IPS DF 6.9 (cell line): ENCODE data around the gene PIGL.
"Not testable (repeated sequence)": the region's sequence is repeated elsewhere in the genome, so short reads cannot be mapped to it uniquely, and the experiment has no call there.

ENCODE experiments used
- DNase-seq: peaks from one replicate; pipeline ENCODE4 v3.0.0-alpha.2; 2013; ENCODE audit warnings: low read depth, low spot score
- H3K27ac ChIP-seq: one replicate; pipeline ENCODE4 v1.5.1; 2013; ENCODE audit warnings: low read length, control low read depth
- H3K27me3 ChIP-seq: 2 replicates; pipeline ENCODE4 v1.6.1; 2013; ENCODE audit warnings: mild to moderate bottlenecking, low read length; ENCODE audit not compliant: control insufficient read depth, insufficient read depth
- H3K36me3 ChIP-seq: 2 replicates; pipeline ENCODE4 v1.6.1; 2013; ENCODE audit warnings: low read length; ENCODE audit not compliant: control insufficient read depth, insufficient read depth
- H3K4me1 ChIP-seq: 2 replicates; pipeline ENCODE4 v1.6.1; 2013; ENCODE audit warnings: low read length; ENCODE audit not compliant: control insufficient read depth, insufficient read depth
- H3K4me3 ChIP-seq: 2 replicates; pipeline ENCODE4 v1.5.1; 2013; ENCODE audit warnings: mild to moderate bottlenecking, low read length
- H3K9me3 ChIP-seq: 2 replicates; pipeline ENCODE4 v1.6.1; 2013; ENCODE audit warnings: low read length, inconsistent platforms; ENCODE audit not compliant: control insufficient read depth, insufficient read depth
- WGBS: extraction: QIAGEN DNeasy Blood & Tissue Kit; methylation state at CpG from one replicate; pipeline ENCODE4 v1.1.7; 2013; ENCODE audit warnings: mixed read lengths, missing lambda C conversion rate; ENCODE audit not compliant: insufficient read length, insufficient coverage; 5-methylcytosine and 5-hydroxymethylcytosine counted together

The PIGL gene

DNA sequence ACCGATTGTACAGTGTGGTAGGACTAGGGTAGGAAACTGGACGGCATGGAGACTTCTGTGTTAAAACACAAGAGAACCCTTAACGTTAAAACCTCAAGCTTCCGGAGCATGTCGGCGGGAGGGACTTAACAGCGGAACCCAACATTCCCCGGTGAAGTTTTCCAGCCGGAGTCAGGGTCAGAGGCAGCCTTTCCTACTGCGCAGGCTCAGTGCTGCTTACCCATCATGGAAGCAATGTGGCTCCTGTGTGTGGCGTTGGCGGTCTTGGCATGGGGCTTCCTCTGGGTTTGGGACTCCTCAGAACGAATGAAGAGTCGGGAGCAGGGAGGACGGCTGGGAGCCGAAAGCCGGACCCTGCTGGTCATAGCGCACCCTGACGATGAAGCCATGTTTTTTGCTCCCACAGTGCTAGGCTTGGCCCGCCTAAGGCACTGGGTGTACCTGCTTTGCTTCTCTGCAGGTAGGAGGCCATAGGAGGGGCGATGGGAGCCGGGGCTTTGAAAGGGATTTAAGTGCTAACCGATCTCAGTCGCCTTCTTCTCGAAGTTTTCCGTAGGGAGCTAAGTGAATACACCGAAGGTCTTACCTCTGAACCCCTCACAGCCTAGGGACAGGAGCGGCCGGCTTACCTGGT, at the start of gene PIGL:
Gene PIGL (plus strand): TSS at position 209 of the 634 bp plus-strand sequence. CDS start 17 bp downstream, at position 226.
- no CpG with 5 or more reads among the region's 29 CpGs for WGBS
- Histone ChIP-seq H3K4me1 (no peaks in the 10 kb centered on the region), H3K9me3 (no peaks in the 10 kb centered on the region), H3K4me3 (peak within 1 kb of the TSS; percentile 94), H3K36me3 (no peaks in the 10 kb centered on the region; the same call in 1 of the 2 replicates), H3K27ac (no peak within 1 kb of the TSS), H3K27me3 (no peaks in the 10 kb centered on the region)
- peak; percentile 84 for DNase-seq

DNA sequence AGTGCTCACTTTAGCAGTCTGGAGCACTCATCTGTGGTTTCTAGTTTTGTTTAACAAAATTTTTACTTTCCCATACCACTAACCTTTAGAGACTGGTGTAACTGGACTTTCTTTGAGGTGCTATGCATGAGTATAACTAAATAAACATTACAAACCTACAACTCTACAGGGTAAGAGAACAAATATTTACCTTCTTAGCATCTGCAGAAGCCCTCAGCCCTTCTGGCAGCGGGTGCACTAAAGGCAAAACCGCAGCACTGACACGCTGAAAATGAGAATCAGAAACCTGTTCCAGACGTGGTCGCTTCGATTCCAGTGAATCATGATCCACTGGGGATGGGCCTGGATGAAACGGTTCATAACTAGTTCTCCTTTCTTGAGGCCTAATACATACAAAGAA, 45.4 kb upstream of the PIGL start:
- H3K27me3 ChIP-seq = no peaks in the 10 kb centered on the region
- no peak for DNase-seq
- no peak overlapping the region for H3K4me3 ChIP-seq
- H3K9me3 ChIP-seq = no peaks in the 10 kb centered on the region
- H3K4me1 ChIP-seq = no peaks in the 10 kb centered on the region
- H3K36me3 ChIP-seq = no peaks in the 10 kb centered on the region; the same call in 1 of the 2 replicates
- no peak overlapping the region for H3K27ac ChIP-seq
- WGBS = no CpG with 5 or more reads among the region's 7 CpGs

DNA sequence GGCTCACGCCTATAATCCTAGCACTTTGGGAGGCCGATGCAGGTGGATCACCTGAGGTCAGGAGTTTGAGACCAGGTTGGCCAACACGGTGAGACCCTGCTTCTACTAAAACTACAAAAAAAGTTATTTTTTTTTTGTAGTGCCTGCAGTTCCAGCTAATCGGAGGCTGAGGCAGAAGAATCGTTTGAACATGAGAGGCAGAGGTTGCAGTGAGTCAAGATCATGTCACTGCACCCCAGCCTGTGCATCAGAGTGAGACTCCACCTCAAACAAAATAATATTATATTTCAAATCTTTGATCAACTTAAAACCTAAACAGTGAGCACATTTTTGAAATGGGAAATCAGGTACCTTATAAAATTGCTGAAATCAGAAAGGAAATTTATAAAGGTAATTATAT, 38.2 kb upstream of the PIGL start:
- WGBS = no CpG with 5 or more reads among the region's 5 CpGs
- no peaks in the 10 kb centered on the region for H3K36me3 ChIP-seq

DNA sequence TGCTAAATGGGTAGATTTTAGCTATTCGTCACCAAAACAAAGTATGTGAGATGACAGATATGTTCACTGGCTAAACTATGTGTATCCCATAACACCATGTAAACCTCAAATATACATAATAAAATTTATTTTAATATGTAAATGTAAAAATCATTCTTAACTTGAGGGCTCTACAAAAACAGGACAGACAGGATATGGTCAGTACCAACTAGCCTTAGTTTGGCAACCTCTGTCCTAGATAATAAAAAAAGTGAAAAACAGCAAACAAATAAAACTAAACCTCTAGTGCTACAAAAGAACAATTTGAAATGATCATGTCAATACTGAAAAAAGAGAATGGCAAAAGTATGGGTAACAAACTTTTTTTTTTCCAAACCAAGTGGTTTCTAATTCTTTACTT, 35.4 kb upstream of the PIGL start:
- Histone ChIP-seq H3K27ac (no peak overlapping the region), H3K4me3 (no peak overlapping the region), H3K27me3 (no peaks in the 10 kb centered on the region), H3K4me1 (no peaks in the 10 kb centered on the region), H3K36me3 (no peaks in the 10 kb centered on the region), H3K9me3 (no peaks in the 10 kb centered on the region)
- no CpG with 5 or more reads among the region's 1 CpG for WGBS
- DNase-seq = no peak

More for the DNA sequence above, 38.2 kb upstream of the PIGL start:
- H3K4me1 ChIP-seq = no peaks in the 10 kb centered on the region
- H3K27ac ChIP-seq = no peak overlapping the region
- no peaks in the 10 kb centered on the region for H3K27me3 ChIP-seq
- no peaks in the 10 kb centered on the region for H3K9me3 ChIP-seq
- no peak overlapping the region for H3K4me3 ChIP-seq
- no peak for DNase-seq

DNA sequence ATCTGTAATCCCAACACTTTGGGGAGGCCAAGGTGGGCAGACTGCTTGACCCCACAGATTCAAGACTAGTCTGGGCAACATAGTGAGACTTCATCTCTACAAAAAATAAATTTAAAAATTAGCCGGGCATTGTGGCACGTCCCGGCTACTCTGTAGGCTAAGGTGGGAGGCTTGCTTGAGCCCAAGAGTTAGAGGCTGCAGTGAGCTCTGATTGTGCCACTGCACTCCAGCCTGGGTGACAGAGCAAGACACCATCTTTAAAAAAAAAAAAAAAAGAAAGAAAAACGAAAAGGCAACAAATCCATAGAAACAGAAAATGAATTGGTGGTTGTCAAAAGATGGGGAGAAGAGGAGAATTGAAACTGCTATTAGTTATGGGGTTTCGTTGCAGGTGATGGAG, 29.4 kb upstream of the PIGL start:
- Histone ChIP-seq H3K27ac (no peak overlapping the region), H3K4me1 (no peaks in the 10 kb centered on the region), H3K36me3 (no peaks in the 10 kb centered on the region), H3K27me3 (no peaks in the 10 kb centered on the region), H3K9me3 (no peaks in the 10 kb centered on the region), H3K4me3 (no peak overlapping the region)
- no CpG with 5 or more reads among the region's 5 CpGs for WGBS
- DNase-seq = no peak

DNA sequence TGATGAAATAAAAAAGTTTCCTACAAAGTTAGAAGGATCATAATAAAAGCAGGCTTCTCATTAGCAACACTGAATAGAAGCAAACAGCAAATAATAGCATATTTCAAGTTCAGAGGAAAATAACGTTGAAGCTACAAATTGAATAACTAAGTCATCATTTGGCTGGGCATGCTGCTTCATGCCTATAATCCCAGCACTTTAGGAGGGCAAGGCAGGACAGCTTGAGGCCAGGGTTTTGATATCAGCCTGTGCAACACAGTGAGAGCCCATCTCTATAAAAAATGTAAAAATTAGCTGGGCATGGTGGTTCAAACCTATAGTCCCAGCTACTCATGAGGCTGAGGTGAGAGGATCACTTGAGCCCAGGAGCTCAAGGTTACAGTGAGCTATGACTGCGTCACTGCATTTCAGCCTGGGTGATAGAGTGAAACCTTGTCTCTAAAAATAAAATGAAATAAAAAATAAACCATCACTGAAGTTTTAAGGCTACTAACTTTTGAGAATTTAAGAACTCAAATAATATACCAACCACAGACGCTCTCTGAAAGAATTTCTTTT, 27.1 kb upstream of the PIGL start:
- H3K36me3 ChIP-seq = no peaks in the 10 kb centered on the region; the same call in 1 of the 2 replicates
- H3K4me1 ChIP-seq = no peaks in the 10 kb centered on the region
- H3K4me3 ChIP-seq = no peak overlapping the region
- WGBS = no CpG with 5 or more reads among the region's 3 CpGs
- H3K27ac ChIP-seq = no peak overlapping the region
- H3K9me3 ChIP-seq = no peaks in the 10 kb centered on the region
- H3K27me3 ChIP-seq = no peaks in the 10 kb centered on the region
- no peak for DNase-seq

DNA sequence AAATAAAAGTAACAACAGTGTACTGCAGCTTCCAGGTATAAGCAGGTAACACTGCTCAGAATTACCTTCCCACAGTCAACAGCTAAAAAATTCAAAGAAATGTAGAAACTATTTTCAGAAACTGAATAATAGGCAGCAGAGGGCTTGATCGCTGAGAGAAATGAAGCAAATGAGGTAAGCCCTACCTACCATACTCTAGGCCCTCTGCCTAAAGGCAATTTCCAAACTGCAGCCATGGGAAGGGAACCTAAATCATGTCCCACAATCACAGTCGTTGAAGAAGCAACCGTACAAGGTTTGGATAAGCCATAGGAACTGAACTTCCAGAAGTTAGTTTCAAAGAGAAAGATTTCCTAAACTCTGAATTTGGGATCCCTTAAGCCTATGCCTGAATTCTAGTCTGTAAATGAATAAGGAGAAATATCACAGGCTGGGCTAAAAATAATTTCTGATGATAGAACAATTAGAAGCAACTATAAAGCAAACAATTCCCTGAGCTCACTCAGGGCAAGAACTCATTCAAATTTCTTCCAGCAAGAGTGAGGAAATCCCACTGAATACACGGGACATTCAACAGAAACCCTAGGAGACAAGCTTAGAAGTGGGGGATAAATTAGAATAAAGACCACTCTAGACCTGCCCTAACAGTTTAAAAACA, 26.2 kb upstream of the PIGL start:
- H3K36me3 ChIP-seq = no peaks in the 10 kb centered on the region; the same call in 1 of the 2 replicates
- H3K27me3 ChIP-seq = no peaks in the 10 kb centered on the region
- H3K4me3 ChIP-seq = no peak overlapping the region
- H3K27ac ChIP-seq = no peak overlapping the region
- no peak for DNase-seq
- no CpG with 5 or more reads among the region's 4 CpGs for WGBS
- H3K9me3 ChIP-seq = no peaks in the 10 kb centered on the region
- no peaks in the 10 kb centered on the region for H3K4me1 ChIP-seq

DNA sequence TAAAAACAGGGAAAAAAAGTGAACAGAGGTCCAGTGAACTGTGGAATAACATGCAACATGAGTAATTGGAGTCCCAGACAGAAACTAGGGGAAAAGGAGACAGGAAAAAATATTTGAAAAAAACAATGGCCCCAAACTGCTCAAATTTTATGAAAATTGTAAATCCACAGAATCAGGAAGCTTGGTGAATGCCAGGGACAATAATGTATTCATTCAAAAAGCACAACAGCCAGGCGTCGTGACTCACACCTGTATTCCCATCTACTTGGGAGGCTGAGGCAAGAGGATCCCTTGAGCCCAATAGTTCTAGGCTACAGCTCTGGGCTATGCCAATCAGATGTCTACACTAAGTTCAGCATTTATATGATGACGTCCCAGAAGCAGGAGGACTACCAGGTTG, 25.4 kb upstream of the PIGL start:
- H3K4me3 ChIP-seq = no peak overlapping the region
- DNase-seq = no peak
- H3K27ac ChIP-seq = no peak overlapping the region
- no peaks in the 10 kb centered on the region for H3K9me3 ChIP-seq
- no CpG with 5 or more reads among the region's 3 CpGs for WGBS
- H3K4me1 ChIP-seq = no peaks in the 10 kb centered on the region
- H3K27me3 ChIP-seq = no peaks in the 10 kb centered on the region
- no peaks in the 10 kb centered on the region; the same call in 1 of the 2 replicates for H3K36me3 ChIP-seq

DNA sequence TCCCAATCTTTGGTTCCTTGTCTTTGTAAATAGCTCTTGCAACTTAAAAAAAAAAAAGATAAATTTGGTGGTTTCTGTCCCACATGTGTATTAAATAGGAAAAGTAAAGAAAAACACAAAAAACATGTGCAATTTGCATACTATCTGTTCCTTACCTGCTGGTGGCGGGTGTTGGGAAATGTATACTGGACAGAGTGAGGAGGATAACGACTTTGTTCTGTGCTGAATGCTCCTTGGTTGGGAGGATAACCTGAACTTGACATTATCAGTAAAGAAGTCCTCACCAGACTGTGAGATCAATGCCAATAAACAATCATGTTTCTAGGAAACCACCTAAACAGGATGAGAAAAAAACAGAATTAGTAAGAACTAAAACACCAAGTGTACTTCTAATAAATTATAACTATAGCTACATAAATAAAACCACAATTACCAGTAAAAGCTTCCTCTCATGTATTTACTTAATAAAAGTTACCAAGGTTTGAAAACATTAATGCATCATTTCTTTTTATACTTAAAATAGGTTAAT, 22.6 kb upstream of the PIGL start:
- H3K9me3 ChIP-seq, H3K36me3 ChIP-seq, H3K4me1 ChIP-seq, H3K4me3 ChIP-seq, DNase-seq, H3K27me3 ChIP-seq, H3K27ac ChIP-seq: not testable (repeated sequence)
- no CpG with 5 or more reads among the region's 2 CpGs for WGBS

DNA sequence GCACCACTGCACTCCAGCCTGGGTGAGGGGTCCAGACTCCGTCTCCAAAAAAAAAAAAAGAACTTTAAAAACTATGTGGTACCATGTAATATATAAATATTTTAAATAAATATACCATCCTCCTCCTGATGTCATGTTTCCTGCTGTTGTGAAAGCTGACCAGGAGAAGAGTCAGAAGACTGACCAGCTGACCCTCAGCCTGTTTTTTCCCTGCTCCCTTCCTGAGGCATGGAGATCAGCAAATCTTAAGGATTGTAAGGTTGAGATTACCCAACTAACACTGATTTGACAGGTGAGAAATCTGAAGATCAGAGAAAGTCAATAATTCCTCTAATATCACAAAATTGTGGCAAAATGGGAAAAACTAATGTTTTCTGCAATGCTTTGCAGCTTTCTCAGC, 19.7 kb upstream of the PIGL start:
- WGBS = no CpG with 5 or more reads among the region's 1 CpG
- no peak overlapping the region for H3K4me3 ChIP-seq
- H3K9me3 ChIP-seq = no peaks in the 10 kb centered on the region
- H3K27me3 ChIP-seq = no peaks in the 10 kb centered on the region
- no peaks in the 10 kb centered on the region for H3K4me1 ChIP-seq
- no peaks in the 10 kb centered on the region; the same call in 1 of the 2 replicates for H3K36me3 ChIP-seq
- no peak for DNase-seq
- no peak overlapping the region for H3K27ac ChIP-seq
